Effector memory CD8-positive, alpha-beta T cell (primary cell): Measurements from ENCODE around the gene EDN1.

Source experiments
- ATAC-seq: fragments of 150-1000 bp; cut with Tn5 transposase; replicated peaks from 2 replicates; pipeline ENCODE4 v1.10.0; 2021; ENCODE audit warnings: mild to moderate bottlenecking, moderate library complexity
- DNase-seq, 3 experiments: peaks; one replicate each; pipeline ENCODE4 v3.0.0; 2021
- H3K27ac Mint-ChIP-seq, 2 donors: one replicate each; pipeline ENCODE4 v1.8.0; 2022; ENCODE audit warnings: mild to moderate bottlenecking in 2 of 2, mixed read lengths in 2 of 2, moderate library complexity in 2 of 2
- H3K27me3 Mint-ChIP-seq, 2 donors: one replicate each; pipeline ENCODE4 v1.8.0; 2022; ENCODE audit warnings: mixed read lengths in 2 of 2
- H3K36me3 Mint-ChIP-seq: one replicate; pipeline ENCODE4 v1.8.0; 2022; ENCODE audit warnings: mild to moderate bottlenecking, moderate library complexity, mixed read lengths; ENCODE audit not compliant: insufficient read depth
- H3K4me1 Mint-ChIP-seq, 2 donors: one replicate each; pipeline ENCODE4 v1.8.0; 2022; ENCODE audit warnings: low read depth in 2 of 2, mixed read lengths in 2 of 2
- H3K4me3 Mint-ChIP-seq, 2 donors: one replicate each; pipeline ENCODE4 v1.8.0; 2022; ENCODE audit warnings: mild to moderate bottlenecking in 2 of 2, mixed read lengths in 2 of 2, moderate library complexity in 2 of 2
- H3K9me3 Mint-ChIP-seq, 2 donors: one replicate each; pipeline ENCODE4 v1.8.0; 2022; ENCODE audit warnings: mixed read lengths in 2 of 2

Gene EDN1

DNA sequence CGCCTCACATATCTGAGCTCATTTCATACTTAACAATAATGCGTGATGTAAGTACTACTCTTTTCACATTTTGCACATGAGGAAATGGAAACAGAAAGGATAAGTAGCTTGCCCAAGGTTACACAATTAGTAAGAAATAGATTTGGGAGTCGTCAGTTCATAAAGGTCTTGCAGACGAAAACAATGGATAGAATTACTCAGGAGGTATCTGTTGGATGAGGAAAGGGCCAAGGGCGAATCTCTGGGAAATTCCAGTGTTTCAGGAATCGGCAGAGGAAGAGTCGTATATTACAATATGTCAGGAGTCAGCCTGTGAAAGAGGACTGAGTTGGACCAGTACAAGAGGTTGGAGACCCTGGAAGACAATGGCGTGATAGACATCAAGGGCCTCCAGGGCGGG, 12.8 kb upstream of the EDN1 start:
- Mint-ChIP-seq H3K9me3 (peaks cover 0 to 1% of the 10 kb centered on the region in 2 donors), H3K4me1 (no peaks in the 10 kb centered on the region), H3K27ac (no peak overlapping the region), H3K27me3 (peaks cover 41 to 74% of the 10 kb centered on the region in 2 donors), H3K36me3 (no peaks in the 10 kb centered on the region), H3K4me3 (no peak overlapping the region)
- no peak for DNase-seq
- ATAC-seq = no peak

DNA sequence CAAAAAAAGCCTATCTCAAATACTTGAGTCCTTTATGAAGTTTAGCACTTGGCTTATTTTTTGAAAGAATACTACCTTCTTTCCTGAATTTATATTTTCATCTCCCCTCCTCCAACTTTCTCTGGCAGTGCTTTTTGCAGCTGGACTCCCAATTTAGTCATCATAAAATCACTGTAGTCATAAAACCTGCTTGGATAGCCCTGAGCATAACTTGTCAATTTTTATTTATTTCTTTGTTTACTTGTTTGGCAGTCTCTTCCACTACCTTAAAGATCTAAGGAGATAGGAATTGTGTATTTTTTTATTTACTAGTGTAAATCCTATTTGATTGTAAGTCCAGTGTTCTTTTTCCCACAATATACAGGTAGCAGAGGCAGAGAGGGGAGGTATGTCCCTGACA, 11.2 kb upstream of the EDN1 start:
- Mint-ChIP-seq H3K36me3 (no peaks in the 10 kb centered on the region), H3K9me3 (no peaks in the 10 kb centered on the region), H3K27me3 (peaks cover 54 to 75% of the 10 kb centered on the region in 2 donors), H3K27ac (no peak overlapping the region), H3K4me3 (no peak overlapping the region), H3K4me1 (no peaks in the 10 kb centered on the region)
- no peak for ATAC-seq
- no peak for DNase-seq

DNA sequence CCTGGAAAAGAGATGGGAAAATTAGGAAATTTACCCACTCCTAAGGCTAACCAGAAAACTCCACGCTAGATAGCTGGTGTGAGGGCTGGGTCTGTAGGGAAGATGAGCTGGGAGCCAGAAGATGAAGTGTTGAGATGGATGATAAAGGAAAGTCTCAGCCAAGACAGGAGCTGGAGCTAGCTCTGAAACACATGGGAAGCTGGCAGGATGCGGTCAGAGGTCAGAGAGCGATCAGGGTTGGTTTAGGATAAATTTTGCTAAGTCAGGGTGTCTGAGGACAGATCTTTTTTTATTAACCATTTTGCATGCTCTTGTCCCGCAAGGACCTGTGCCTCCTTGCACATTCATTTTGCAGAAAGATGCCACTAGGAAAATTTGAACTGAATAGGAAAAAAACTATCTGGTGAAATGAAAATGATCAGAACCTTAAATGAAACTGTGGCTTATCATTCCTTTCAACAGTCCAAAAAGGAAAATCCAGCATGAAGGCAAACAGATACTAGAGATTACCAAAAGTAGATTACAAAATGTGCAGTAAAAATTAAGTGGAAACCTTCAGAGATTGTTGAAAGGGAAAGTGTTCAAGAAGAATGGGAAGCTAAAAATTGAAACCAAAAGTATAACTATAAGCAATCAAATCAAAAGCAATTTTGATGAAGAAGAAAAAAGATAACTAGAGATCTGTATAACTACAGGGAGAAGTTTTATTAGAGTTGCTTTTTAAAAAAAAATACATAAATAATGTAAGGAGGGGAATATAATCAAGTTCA, 10.7 kb upstream of the EDN1 start:
- ATAC-seq (no peak), DNase-seq (no peak)
- Mint-ChIP-seq H3K27me3 (peaks cover 56 to 80% of the 10 kb centered on the region in 2 donors), H3K4me3 (no peak overlapping the region), H3K36me3 (no peaks in the 10 kb centered on the region), H3K27ac (no peak overlapping the region), H3K4me1 (no peaks in the 10 kb centered on the region), H3K9me3 (no peaks in the 10 kb centered on the region)

DNA sequence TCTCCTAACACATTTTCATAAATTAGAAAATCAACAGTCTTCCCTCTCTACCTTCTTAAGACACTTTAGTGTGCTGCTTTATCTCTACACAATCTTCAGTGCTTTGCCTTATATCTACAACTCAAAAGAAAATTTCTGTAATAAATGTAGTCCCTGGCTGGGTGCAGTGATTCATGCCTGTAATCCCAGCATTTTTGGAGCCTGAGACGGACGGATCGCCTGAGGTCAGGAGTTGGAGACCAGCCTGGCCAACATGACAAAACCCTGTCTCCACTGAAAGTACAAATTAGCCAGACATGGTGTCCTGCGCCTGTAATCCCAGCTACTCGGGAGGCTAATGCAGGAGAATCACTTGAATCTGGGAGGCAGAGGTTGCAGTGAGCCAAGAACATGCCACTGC, 9.7 kb upstream of the EDN1 start:
- H3K4me1 Mint-ChIP-seq = no peaks in the 10 kb centered on the region
- no peak for DNase-seq
- no peaks in the 10 kb centered on the region for H3K9me3 Mint-ChIP-seq
- H3K4me3 Mint-ChIP-seq = no peak overlapping the region
- peaks cover 47 to 73% of the 10 kb centered on the region in 2 donors for H3K27me3 Mint-ChIP-seq
- H3K27ac Mint-ChIP-seq = no peak overlapping the region
- no peak for ATAC-seq
- no peaks in the 10 kb centered on the region for H3K36me3 Mint-ChIP-seq

DNA sequence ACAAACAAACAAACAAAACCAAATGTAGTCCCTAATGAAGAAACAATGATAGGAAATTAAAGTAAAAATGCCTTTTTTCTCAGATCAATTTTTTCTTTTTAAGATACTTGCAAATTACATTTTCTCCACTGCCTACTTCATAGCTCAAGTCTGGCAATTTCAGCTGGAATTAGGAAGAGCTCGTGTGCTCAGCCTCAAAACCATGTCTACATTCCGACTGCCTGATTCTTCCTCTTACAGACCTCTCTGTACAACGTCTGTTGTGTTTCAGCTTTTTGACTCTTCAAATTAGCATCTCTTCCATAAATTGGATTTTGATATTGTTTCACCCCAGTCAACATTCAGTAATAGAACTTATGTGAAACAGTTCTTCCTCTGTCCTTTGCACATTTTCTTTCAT, 9.3 kb upstream of the EDN1 start:
- H3K9me3 Mint-ChIP-seq = no peaks in the 10 kb centered on the region
- DNase-seq = no peak

DNA sequence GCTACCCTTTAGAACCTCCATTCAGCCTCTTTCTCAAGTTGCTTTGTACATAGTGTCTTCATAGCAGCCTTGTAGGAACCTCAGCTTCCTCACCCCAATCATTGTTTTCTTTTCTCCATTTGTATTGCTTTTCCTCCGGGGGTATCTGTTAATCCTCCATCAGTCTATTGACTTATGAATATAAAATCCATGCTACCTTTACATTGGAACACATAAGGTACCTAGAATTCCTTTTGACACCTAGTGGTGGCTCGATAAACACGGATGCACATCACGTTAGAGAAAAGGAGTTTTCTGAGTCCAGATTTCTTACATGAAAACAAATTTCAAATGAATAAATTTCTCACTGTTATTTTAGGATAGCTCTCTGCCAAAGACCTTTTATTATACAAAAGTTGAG, 6.3 kb upstream of the EDN1 start:
- H3K27me3 Mint-ChIP-seq = peaks cover 37 to 61% of the 10 kb centered on the region in 2 donors
- H3K27ac Mint-ChIP-seq = no peak overlapping the region
- no peaks in the 10 kb centered on the region for H3K4me1 Mint-ChIP-seq
- H3K9me3 Mint-ChIP-seq = no peaks in the 10 kb centered on the region
- DNase-seq = no peak
- H3K36me3 Mint-ChIP-seq = no peaks in the 10 kb centered on the region
- H3K4me3 Mint-ChIP-seq = no peak overlapping the region
- ATAC-seq = no peak

More for the DNA sequence above, 9.3 kb upstream of the EDN1 start:
- no peak for ATAC-seq
- H3K4me1 Mint-ChIP-seq = no peaks in the 10 kb centered on the region
- H3K36me3 Mint-ChIP-seq = no peaks in the 10 kb centered on the region
- no peak overlapping the region for H3K27ac Mint-ChIP-seq
- no peak overlapping the region for H3K4me3 Mint-ChIP-seq
- peaks cover 46 to 70% of the 10 kb centered on the region in 2 donors for H3K27me3 Mint-ChIP-seq

DNA sequence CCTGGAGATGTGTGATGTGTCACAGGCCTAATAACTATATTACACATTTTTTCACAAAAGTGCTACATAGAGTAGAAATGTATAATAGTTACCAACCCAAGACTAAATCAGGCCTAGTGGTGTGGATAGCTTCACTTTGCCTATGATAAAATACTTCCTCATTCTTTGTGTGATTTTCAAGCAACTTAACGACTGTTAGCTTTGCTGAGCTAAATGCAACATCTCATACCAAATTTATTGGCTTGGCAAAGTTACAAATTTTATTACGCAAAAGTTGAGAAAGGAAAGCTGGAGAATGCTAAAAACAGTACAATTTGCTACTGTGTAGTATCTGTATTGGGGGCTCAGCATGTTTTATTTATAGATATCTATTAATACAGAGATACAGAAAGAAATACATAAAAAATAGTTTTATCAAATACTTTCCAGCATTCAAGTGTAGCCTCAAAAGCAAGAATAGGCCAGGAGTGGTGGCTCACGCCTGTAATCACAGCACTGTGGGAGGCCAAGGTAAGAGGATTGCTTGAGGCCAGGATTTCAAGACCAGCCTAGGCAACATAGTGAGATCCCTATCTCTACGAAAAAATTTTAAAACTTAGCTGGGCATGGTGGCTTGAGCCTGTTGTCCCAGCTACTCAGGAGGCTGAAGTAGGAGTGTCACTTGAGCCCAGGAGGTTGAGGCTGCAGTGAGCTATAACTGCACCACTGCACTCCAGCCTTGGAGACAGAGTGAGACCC, 3.6 kb upstream of the EDN1 start:
- no peak overlapping the region for H3K27ac Mint-ChIP-seq
- no peaks in the 10 kb centered on the region for H3K9me3 Mint-ChIP-seq
- no peaks in the 10 kb centered on the region for H3K36me3 Mint-ChIP-seq
- peaks cover 64 to 69% of the 10 kb centered on the region in 2 donors for H3K27me3 Mint-ChIP-seq
- H3K4me3 Mint-ChIP-seq = no peak overlapping the region
- ATAC-seq = no peak
- no peak for DNase-seq
- H3K4me1 Mint-ChIP-seq = peaks cover 12 to 17% of the 10 kb centered on the region in 2 donors

DNA sequence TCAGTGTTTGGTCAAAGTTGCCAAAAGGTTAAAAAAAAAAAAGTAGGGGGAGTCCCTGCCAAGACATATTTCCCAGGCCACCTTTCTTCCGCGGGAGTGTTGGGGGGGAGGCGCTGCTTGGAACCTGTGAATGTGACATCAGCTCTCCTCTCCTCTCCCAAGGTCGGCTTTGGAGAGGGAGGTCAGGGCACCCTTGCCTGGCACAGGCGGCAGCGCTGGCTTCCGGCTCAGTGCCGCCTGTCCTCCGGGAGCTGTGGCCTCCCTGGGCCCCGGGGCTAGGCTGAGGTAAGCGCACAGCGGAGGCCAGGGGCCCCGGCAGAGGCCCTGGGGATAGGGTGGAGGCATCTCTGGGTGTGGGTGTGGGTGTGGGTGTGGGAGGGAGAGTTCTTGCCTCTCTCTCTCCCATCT, 1.9 kb upstream of the EDN1 start:
- no peak for ATAC-seq
- H3K36me3 Mint-ChIP-seq = no peaks in the 10 kb centered on the region
- DNase-seq = no peak
- peaks cover 69 to 70% of the 10 kb centered on the region in 2 donors for H3K27me3 Mint-ChIP-seq
- no peaks in the 10 kb centered on the region for H3K9me3 Mint-ChIP-seq
- H3K4me3 Mint-ChIP-seq = no peak overlapping the region
- no peak overlapping the region for H3K27ac Mint-ChIP-seq
- peaks cover 12 to 17% of the 10 kb centered on the region in 2 donors for H3K4me1 Mint-ChIP-seq

DNA sequence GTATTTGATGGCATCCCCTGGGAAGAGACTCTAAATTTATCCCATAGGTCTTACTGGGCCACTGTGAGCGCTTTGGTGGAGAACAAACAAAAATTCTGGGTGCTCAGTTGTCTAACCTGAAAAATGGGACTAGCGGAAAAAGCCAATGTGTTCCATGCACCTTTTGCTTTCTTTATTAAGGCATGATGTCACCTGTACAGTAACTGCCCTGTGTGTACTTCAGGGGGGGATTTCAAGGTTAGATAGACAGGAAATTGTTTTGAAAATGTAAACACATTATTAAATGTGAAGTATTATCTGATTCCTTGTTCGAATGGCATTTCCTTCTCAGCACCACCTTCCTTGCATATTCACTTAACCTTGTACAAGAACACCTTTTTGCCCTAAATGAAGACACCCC, 1.2 kb upstream of the EDN1 start:
- no peak overlapping the region for H3K4me3 Mint-ChIP-seq
- no peak overlapping the region for H3K27ac Mint-ChIP-seq
- H3K27me3 Mint-ChIP-seq = peaks cover 70 to 72% of the 10 kb centered on the region in 2 donors
- H3K36me3 Mint-ChIP-seq = no peaks in the 10 kb centered on the region
- H3K9me3 Mint-ChIP-seq = no peaks in the 10 kb centered on the region
- peaks cover 12 to 17% of the 10 kb centered on the region in 2 donors for H3K4me1 Mint-ChIP-seq
- DNase-seq = no peak
- no peak for ATAC-seq

DNA sequence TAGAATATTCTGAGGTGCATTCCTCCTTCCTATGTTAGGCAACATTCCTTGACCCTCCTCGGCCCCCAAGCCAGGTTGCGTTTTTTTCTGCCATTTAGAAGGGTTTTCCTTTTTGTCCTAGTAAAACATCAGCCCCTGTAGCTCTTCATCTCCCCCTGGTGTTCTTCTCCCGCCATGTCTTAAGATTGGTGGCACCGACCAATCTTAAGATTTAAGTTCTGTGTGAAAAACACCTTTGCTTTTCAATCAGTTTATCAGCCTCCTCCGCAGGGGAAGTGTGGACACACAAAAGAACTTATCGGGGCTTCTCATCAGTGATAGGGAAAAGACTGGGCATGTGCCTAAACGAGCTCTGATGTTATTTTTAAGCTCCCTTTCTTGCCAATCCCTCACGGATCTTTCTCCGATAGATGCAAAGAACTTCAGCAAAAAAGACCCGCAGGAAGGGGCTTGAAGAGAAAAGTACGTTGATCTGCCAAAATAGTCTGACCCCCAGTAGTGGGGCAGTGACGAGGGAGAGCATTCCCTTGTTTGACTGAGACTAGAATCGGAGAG, 719 bp upstream of the EDN1 start:
- Mint-ChIP-seq H3K9me3 (no peaks in the 10 kb centered on the region), H3K27me3 (peaks cover 68 to 72% of the 10 kb centered on the region in 2 donors), H3K36me3 (no peaks in the 10 kb centered on the region), H3K27ac (no peak overlapping the region), H3K4me1 (peaks cover 12 to 17% of the 10 kb centered on the region in 2 donors), H3K4me3 (peak overlapping the region; percentile 71 to 76)
- ATAC-seq (peak; percentile 54), DNase-seq (peak; percentile 9 to 37 (median 13))

DNA sequence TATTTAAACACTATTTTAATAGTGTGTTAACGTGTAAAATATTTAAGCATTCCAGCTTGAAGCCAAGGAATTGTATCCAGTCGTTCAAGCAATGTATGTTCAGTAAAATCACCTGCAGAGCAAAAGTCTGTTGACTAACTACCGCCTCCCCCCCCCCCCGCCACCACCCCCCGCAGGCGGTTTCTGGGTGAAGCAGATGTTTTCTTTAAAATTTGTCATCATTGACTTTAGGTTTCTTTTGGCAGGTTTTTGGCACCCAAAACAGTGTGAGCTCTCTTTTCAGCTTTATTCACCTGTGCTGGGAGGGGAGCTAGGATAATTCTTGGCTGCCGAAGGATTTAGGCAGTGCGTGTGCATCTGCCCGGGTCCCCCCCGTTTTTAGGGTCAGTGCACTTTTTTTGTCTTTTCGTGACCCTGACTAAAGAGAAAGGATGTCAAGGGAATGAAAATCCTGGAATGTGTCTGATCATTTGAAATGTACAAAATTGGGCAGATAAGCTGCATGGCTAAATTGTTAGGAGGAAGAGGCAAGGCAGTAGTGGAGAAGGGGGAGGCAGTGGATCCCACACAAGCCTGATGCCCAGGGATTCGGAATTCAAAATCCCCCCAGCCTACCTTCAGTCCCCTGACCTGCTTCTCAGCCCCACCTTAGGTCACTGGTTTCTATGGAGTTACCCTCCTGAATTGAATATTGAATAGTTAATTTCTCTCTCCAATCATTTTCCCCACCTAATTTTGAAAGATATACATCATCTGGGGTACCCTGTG, 1.1 kb downstream of the EDN1 start:
- Mint-ChIP-seq H3K27ac (no peak overlapping the region), H3K4me1 (peaks cover 12 to 17% of the 10 kb centered on the region in 2 donors), H3K27me3 (peaks cover 70 to 77% of the 10 kb centered on the region in 2 donors), H3K36me3 (no peaks in the 10 kb centered on the region), H3K9me3 (no peaks in the 10 kb centered on the region), H3K4me3 (no peak overlapping the region)
- DNase-seq = no peak
- ATAC-seq = no peak

DNA sequence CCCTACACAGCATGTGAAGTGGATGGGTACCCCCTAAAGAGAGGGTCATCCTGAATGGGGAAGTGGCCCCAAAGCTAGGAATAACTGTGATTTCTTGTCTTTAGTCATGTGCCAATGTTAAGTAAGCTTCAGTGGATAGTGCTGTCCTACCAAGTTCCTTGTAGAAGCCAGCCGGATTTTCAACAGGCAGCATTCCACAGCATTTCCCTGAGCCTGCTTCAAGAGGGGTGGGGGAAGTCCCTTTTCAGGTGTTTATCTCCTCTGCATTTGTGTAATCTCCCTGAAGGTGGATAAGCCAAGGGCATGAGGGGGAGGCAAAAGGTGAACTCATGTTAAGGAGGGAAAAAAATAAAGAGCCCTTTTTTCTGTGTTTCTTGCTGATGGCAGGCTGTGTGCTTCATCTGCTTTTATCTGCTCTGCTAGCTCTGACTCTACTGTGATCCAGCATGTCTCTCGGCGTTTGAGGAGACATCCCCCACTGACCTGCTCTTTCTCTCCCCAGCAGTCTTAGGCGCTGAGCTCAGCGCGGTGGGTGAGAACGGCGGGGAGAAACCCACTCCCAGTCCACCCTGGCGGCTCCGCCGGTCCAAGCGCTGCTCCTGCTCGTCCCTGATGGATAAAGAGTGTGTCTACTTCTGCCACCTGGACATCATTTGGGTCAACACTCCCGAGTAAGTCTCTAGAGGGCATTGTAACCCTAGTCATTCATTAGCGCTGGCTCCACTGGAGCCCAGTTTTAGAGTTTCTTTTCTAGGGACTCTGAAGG, 1.9 kb downstream of the EDN1 start:
- Mint-ChIP-seq H3K36me3 (no peaks in the 10 kb centered on the region), H3K27me3 (peaks cover 68 to 78% of the 10 kb centered on the region in 2 donors), H3K9me3 (no peaks in the 10 kb centered on the region), H3K27ac (no peak overlapping the region), H3K4me1 (peaks cover 12 to 17% of the 10 kb centered on the region in 2 donors), H3K4me3 (no peak overlapping the region)
- ATAC-seq = no peak
- no peak for DNase-seq
